ENCODE data around the gene LYRM4. TPM values are rescaled to one million over a fixed set of nuclear protein-coding genes. Genes with fewer than 3 reads are reported as not detected.

LYRM4 gene
- polyA plus RNA-seq, 2 of the 4 experiments (the other 2 are of a cell fraction) = 25.6 to 43.3 TPM

- DNase-seq (ENCODE audit: low read depth in 1 of 2, low spot score in 1 of 2) (no peak), ATAC-seq (no peak), FAIRE-seq (no peak)
- H3K4me2 ChIP-seq = no peak overlapping the region
- no peak overlapping the region for H3K4me3 ChIP-seq
- H3K27ac ChIP-seq = no peak overlapping the region
- WGBS (ENCODE audit: missing lambda C conversion rate) = 89% methylated on average over 3 of the region's 3 CpGs
- TF ChIP-seq ATOH8 (CRISPR knock-in tag; IDR thresholded peaks at IDR 0.05; ENCODE audit: low read depth) (no peak), REST (IDR thresholded peaks at IDR 0.05) (no peak), BHLHE40 (IDR thresholded peaks at IDR 0.05; ENCODE audit: low read depth, low read length) (no peak), SMC3 (IDR thresholded peaks at IDR 0.05) (no peak), NR3C1 (IDR thresholded peaks at IDR 0.05) (no peak), TFCP2L1 (CRISPR knock-in tag; IDR thresholded peaks at IDR 0.05) (no peak), MAZ (IDR thresholded peaks at IDR 0.05; ENCODE audit: borderline replicate concordance, low read depth, low read length) (no peak), EP300 (IDR thresholded peaks at IDR 0.05) (no peak), FOSB (CRISPR knock-in tag; IDR thresholded peaks at IDR 0.05) (no peak), ESRRA (IDR thresholded peaks at IDR 0.05; ENCODE audit: borderline replicate concordance, low read length) (no peak), NPAS2 (CRISPR knock-in tag; IDR thresholded peaks at IDR 0.05; ENCODE audit: borderline replicate concordance) (no peak), HEYL (CRISPR knock-in tag; IDR thresholded peaks at IDR 0.05) (no peak), E2F6 (IDR thresholded peaks at IDR 0.05; ENCODE audit: borderline replicate concordance, low read depth) (no peak), RAD21 (conservative IDR thresholded peaks at IDR 0.05 in 1 of 2, IDR thresholded peaks at IDR 0.05 in 1 of 2) (no peak), PHF8 (IDR thresholded peaks at IDR 0.05; ENCODE audit: borderline replicate concordance, low read depth) (no peak), HDAC2 (IDR thresholded peaks at IDR 0.05) (no peak), HOXB5 (CRISPR knock-in tag; IDR thresholded peaks at IDR 0.05) (no peak), TP53 (CRISPR knock-in tag; IDR thresholded peaks at IDR 0.05) (no peak), PBX3 (IDR thresholded peaks at IDR 0.05) (no peak), JUNB (IDR thresholded peaks at IDR 0.05) (no peak)
- H3K9me3 ChIP-seq = no peaks in the 10 kb centered on the region
- H3K4me1 ChIP-seq = no peaks in the 10 kb centered on the region
- ChIA-PET POLR2A (no interaction called here), CTCF (interaction anchor here (1.1 kb wide), 1 partner anchor 35 kb away, joined by 3 read pairs; no protein-coding TSS in a partner anchor)
Measured at GRCh38 chr6:5229356-5229755, 31.4 kb downstream of the LYRM4 start.

- Histone ChIP-seq H3K4me2 (no peak overlapping the region), H3K4me3 (no peak overlapping the region), H3K4me1 (no peaks in the 10 kb centered on the region), H3K9me3 (no peaks in the 10 kb centered on the region), H3K27ac (no peak overlapping the region)
- POLR2A ChIA-PET = no interaction called here
- FAIRE-seq (no peak), ATAC-seq (no peak), DNase-seq (ENCODE audit: low read depth in 1 of 2, low spot score in 1 of 2) (no peak)
- TF ChIP-seq RNF2 (IDR thresholded peaks at IDR 0.05; ENCODE audit: borderline replicate concordance, low read depth) = no peak
- TF ChIP-seq EP300 (IDR thresholded peaks at IDR 0.05) = no peak
- TF ChIP-seq CBX2 (IDR thresholded peaks at IDR 0.05; ENCODE audit: borderline replicate concordance, low read depth) = no peak
- TF ChIP-seq GATA3 (IDR thresholded peaks at IDR 0.05; ENCODE audit: borderline replicate concordance) = no peak
- TF ChIP-seq BHLHE40 (IDR thresholded peaks at IDR 0.05; ENCODE audit: low read depth, low read length) = no peak
- no peak for TF ChIP-seq RAD21 (conservative IDR thresholded peaks at IDR 0.05 in 1 of 2, IDR thresholded peaks at IDR 0.05 in 1 of 2)
- TF ChIP-seq POLR2AphosphoS2 (conservative IDR thresholded peaks at IDR 0.05; ENCODE audit: low read length) = no peak
- no peak for TF ChIP-seq ELK1 (IDR thresholded peaks at IDR 0.05; ENCODE audit: low read depth, low read length)
- no peak for TF ChIP-seq RARB (CRISPR knock-in tag; IDR thresholded peaks at IDR 0.05)
- CTCF ChIA-PET = interaction anchor here (1.1 kb wide), 1 partner anchor 17 kb away, joined by 3 read pairs; no protein-coding TSS in a partner anchor
- 87% methylated on average over 6 of the region's 6 CpGs for WGBS (ENCODE audit: missing lambda C conversion rate)
Measured at GRCh38 chr6:5223309-5223708, 37.4 kb downstream of the LYRM4 start.

Measured in A549 (cell line).